ENCODE data around the gene ACTBL2. TPM values are rescaled to one million over a fixed set of nuclear protein-coding genes. Genes with fewer than 3 reads are reported as not detected.

Gene ACTBL2
- total and polyA plus RNA-seq, 2 of the 13 experiments (the other 11 are each of a cell fraction or from before 2014, with no cell fraction given) = not detected

GRCh38 chr5:57470339-57470738 lies 12.3 kb downstream of the ACTBL2 start:
- FAIRE-seq (no peak), ATAC-seq (no peak), DNase-seq (ENCODE audit: low spot score) (no peak)
- ChIA-PET CTCF (ENCODE audit: low intra/inter-chr PET ratio, low total read pairs) (no interaction called here), POLR2A (no interaction called here)
- in situ Hi-C loops (cut with HindIII; ENCODE audit: extremely low pct_ligation_motif_present, low pct_unique_long_range_greater_than_20kb) (no loop called here), intact Hi-C loops (cut with micrococcal nuclease; ENCODE audit: unreplicated experiment) (no loop called here)
- BruUV-seq (replicated peaks) = no TSS peak
- no peaks in the 10 kb centered on the region for H3K9me3 ChIP-seq (ENCODE audit: low read length)
- H3K4me1 ChIP-seq (ENCODE audit: insufficient read depth, low read length) = no peaks in the 10 kb centered on the region
- no peak overlapping the region for H3K27ac ChIP-seq (ENCODE audit: extremely low read length, insufficient read depth, low read length)
- 0% methylated on average over 1 of the region's 1 CpG for WGBS (ENCODE audit: low lambda C conversion rate)
- H4K20me1 ChIP-seq (ENCODE audit: insufficient read depth, low read length) = no peaks in the 10 kb centered on the region
- H3K36me3 ChIP-seq (replicated peaks in 1 of 2; ENCODE audit: control insufficient read depth in 1 of 2, insufficient read depth in 2 of 2, low read length in 2 of 2) = no peaks in the 10 kb centered on the region
- TF ChIP-seq GTF3A (CRISPR knock-in tag; conservative IDR thresholded peaks at IDR 0.05) (no peak), ZHX1 (CRISPR knock-in tag; IDR thresholded peaks at IDR 0.05; ENCODE audit: low read depth) (no peak), NR2F6 (IDR thresholded peaks at IDR 0.05) (no peak), NR2F6 (CRISPR knock-in tag; IDR thresholded peaks at IDR 0.05) (no peak), HDAC1 (CRISPR knock-in tag; IDR thresholded peaks at IDR 0.05) (no peak), ZNF12 (CRISPR knock-in tag; IDR thresholded peaks at IDR 0.05) (no peak), PLRG1 (conservative IDR thresholded peaks at IDR 0.05) (no peak), THRA (CRISPR knock-in tag; IDR thresholded peaks at IDR 0.05; ENCODE audit: borderline replicate concordance) (no peak), IRX3 (CRISPR knock-in tag; IDR thresholded peaks at IDR 0.05; ENCODE audit: borderline replicate concordance, low read depth) (no peak)
- TF ChIP-seq, protein P1, sequence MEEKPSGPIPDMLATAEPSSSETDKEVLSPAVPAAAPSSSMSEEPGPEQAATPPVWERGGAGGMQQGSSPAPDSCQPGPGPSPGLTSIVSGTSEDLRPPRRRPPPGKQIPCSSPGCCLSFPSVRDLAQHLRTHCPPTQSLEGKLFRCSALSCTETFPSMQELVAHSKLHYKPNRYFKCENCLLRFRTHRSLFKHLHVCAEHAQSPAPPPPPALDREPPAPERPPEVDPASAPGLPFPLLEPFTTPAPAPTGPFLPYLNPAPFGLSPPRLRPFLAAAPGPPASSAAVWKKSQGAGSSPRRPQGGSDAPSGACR (CRISPR knock-in tag; IDR thresholded peaks at IDR 0.05) = no peak
- H2AFZ ChIP-seq (ENCODE audit: low read length) = no peak overlapping the region
- H3K4me3 ChIP-seq (replicated peaks in 1 of 3; ENCODE audit: insufficient read depth in 1 of 3, low read depth in 2 of 3, low read length in 3 of 3) = no peak overlapping the region
- no peak overlapping the region for H3K9ac ChIP-seq (ENCODE audit: insufficient read depth, low read depth, low read length)
- peaks cover 1 to 5% of the 10 kb centered on the region in 2 experiments; a peak in 1 of 5 replicates for H3K27me3 ChIP-seq (ENCODE audit: control insufficient read depth in 1 of 2, insufficient read depth in 2 of 2, low read length in 2 of 2)
- no peaks in the 10 kb centered on the region for H3K79me2 ChIP-seq (ENCODE audit: insufficient read depth, low read length)
- H3K4me2 ChIP-seq (ENCODE audit: low read depth, low read length) = no peak overlapping the region

Measured in HepG2 (cell line).